A549 (cell line): Measurements from ENCODE around the gene ASIC2. TPM values are rescaled to one million over a fixed set of nuclear protein-coding genes. Genes with fewer than 3 reads are reported as not detected.

Source experiments
- ATAC-seq, 2 experiments: fragments of 200-7000 bp in 1 of 2; fragments of >200 bp in 1 of 2; cut with Nextera tagmentation in 1 of 2; cut with Tn5 transposase in 1 of 2; 3 replicates each; pipeline versions ENCODE4 v1.8.0 to v1.9.1; 2018 to 2020; ENCODE audit warnings: mild to moderate bottlenecking in 1 of 2, moderate library complexity in 1 of 2
- CTCF ChIA-PET: fragments of 300-600 bp; sonication (Branson Sonifier 250); formaldehyde crosslinking; extraction: SDS; loops from one replicate; lab custom pipeline; 2021; ENCODE audit warnings: antibody characterized with exemption, inconsistent platforms; lab: Yijun Ruan, JAX
- POLR2A ChIA-PET: fragments of 350-600 bp; formaldehyde crosslinking; extraction: SDS; loops from one replicate; lab custom pipeline; 2021; ENCODE audit warnings: antibody characterized with exemption, inconsistent platforms; lab: Yijun Ruan, JAX
- DNase-seq, 2 experiments: peaks; one replicate each; pipeline versions ENCODE4 v3.0.0 to v3.0.0-alpha.2; 2011 to 2016; ENCODE audit warnings: low read depth in 1 of 2, low spot score in 1 of 2
- FAIRE-seq: peaks from 2 replicates; lab custom pipeline; 2011; peaks lifted over from hg19 to GRCh38; lab: Jason Lieb, UNC
- H3K27ac ChIP-seq, 2 experiments: fragments of >200 bp; sonication (Bioruptor Twin); formaldehyde crosslinking; 3 replicates each; pipeline ENCODE4 v1.5.1; 2016 to 2017
- H3K4me1 ChIP-seq: fragments of >200 bp; sonication (Bioruptor Twin); formaldehyde crosslinking; 3 replicates; pipeline ENCODE4 v1.6.1; 2016
- H3K4me2 ChIP-seq: fragments of >200 bp; sonication (Bioruptor Twin); formaldehyde crosslinking; 3 replicates; pipeline ENCODE4 v1.6.1; 2016
- H3K4me3 ChIP-seq: fragments of >200 bp; sonication (Bioruptor Twin); formaldehyde crosslinking; 3 replicates; pipeline ENCODE4 v1.5.1; 2016
- H3K9me3 ChIP-seq: fragments of >200 bp; sonication (Bioruptor Twin); formaldehyde crosslinking; 3 replicates; pipeline ENCODE4 v1.6.1; 2016
- ATOH8 ChIP-seq: fragments of 250-450 bp; sonication (Bioruptor Pico); IDR thresholded peaks from 2 replicates; pipeline ENCODE4 v1.5.0; 2020; ENCODE audit warnings: low read depth, mild to moderate bottlenecking, moderate library complexity
- CHD2 ChIP-seq: fragments of 150-350 bp; IDR thresholded peaks from 2 replicates; pipeline ENCODE4 v1.6.1; 2014; ENCODE audit warnings: low read length; ENCODE audit not compliant: partially characterized antibody
- CHD4 ChIP-seq: fragments of 200-600 bp; sonication (generic); IDR thresholded peaks from 2 replicates; pipeline ENCODE4 v1.6.1; 2016; ENCODE audit warnings: antibody characterized with exemption, mild to moderate bottlenecking, borderline replicate concordance
- E2F6 ChIP-seq: IDR thresholded peaks from 2 replicates; pipeline ENCODE4 v1.6.1; 2012; ENCODE audit warnings: low read depth, borderline replicate concordance
- EHMT2 ChIP-seq: fragments of 200-600 bp; sonication (generic); IDR thresholded peaks from 2 replicates; pipeline ENCODE4 v1.6.1; 2016; ENCODE audit warnings: antibody characterized with exemption, low read depth, mild to moderate bottlenecking, moderate library complexity
- FOSB ChIP-seq: fragments of 250-450 bp; sonication (Bioruptor Pico); IDR thresholded peaks from 2 replicates; pipeline ENCODE4 v1.5.0; 2020; ENCODE audit warnings: mild to moderate bottlenecking, moderate library complexity
- FOSL2 ChIP-seq, 2 experiments: fragments of 450-650 bp in 1 of 2; fragments of >200 bp in 1 of 2; sonication (Bioruptor Twin) in 1 of 2; formaldehyde crosslinking; IDR thresholded peaks; 2 replicates each; pipeline versions ENCODE4 v1.5.0 to v1.6.1; 2016 to 2020; ENCODE audit warnings: mild to moderate bottlenecking in 1 of 2, moderate library complexity in 1 of 2
- FOXS1 ChIP-seq: fragments of 250-450 bp; sonication (Bioruptor Pico); IDR thresholded peaks from 2 replicates; pipeline ENCODE4 v1.5.0; 2020; ENCODE audit warnings: mild to moderate bottlenecking, moderate library complexity
- HDAC2 ChIP-seq: fragments of 200-600 bp; sonication (generic); IDR thresholded peaks from 2 replicates; pipeline ENCODE4 v1.6.1; 2016
- HEYL ChIP-seq: fragments of 250-450 bp; sonication (Bioruptor Pico); IDR thresholded peaks from 2 replicates; pipeline ENCODE4 v1.8.0; 2021; ENCODE audit warnings: mild to moderate bottlenecking, moderate library complexity
- HMGXB4 ChIP-seq: fragments of 250-450 bp; sonication (Bioruptor Pico); IDR thresholded peaks from 2 replicates; pipeline ENCODE4 v1.5.0; 2021; ENCODE audit warnings: mild to moderate bottlenecking, moderate library complexity, borderline replicate concordance
- HOXB5 ChIP-seq: fragments of 250-450 bp; sonication (Bioruptor Pico); IDR thresholded peaks from 2 replicates; pipeline ENCODE4 v1.5.0; 2020; ENCODE audit warnings: mild to moderate bottlenecking, moderate library complexity
- KDM1A ChIP-seq: fragments of 200-600 bp; sonication (generic); IDR thresholded peaks from 2 replicates; pipeline ENCODE4 v1.6.1; 2016; ENCODE audit warnings: low read depth, mild to moderate bottlenecking
- MAX ChIP-seq: IDR thresholded peaks from 2 replicates; pipeline ENCODE4 v1.6.1; 2012
- MAZ ChIP-seq: fragments of 150-350 bp; IDR thresholded peaks from 2 replicates; pipeline ENCODE4 v1.6.1; 2014; ENCODE audit warnings: antibody characterized with exemption, low read depth, low read length, borderline replicate concordance
- MYC ChIP-seq: IDR thresholded peaks from 2 replicates; pipeline ENCODE4 v1.6.1; 2012; ENCODE audit warnings: mild to moderate bottlenecking, inconsistent platforms, low read length, improper control_type of control experiment, borderline replicate concordance
- NFE2L2 ChIP-seq: fragments of 150-350 bp; conservative IDR thresholded peaks from 2 replicates; pipeline ENCODE4 v1.6.1; 2014; ENCODE audit warnings: low read length
- PHF8 ChIP-seq: fragments of 200-600 bp; sonication (generic); IDR thresholded peaks from 2 replicates; pipeline ENCODE4 v1.6.1; 2016; ENCODE audit warnings: low read depth, mild to moderate bottlenecking, antibody characterized with exemption, moderate library complexity, borderline replicate concordance
- POLR2A ChIP-seq: IDR thresholded peaks from 2 replicates; pipeline ENCODE4 v1.6.1; 2012; ENCODE audit warnings: mild to moderate bottlenecking, low read length
- POLR2AphosphoS2 ChIP-seq: conservative IDR thresholded peaks from 2 replicates; pipeline ENCODE4 v1.6.1; 2012; ENCODE audit warnings: low read length, improper control_type of control experiment, inconsistent platforms
- RARB ChIP-seq: fragments of 250-450 bp; sonication (Bioruptor Pico); IDR thresholded peaks from 2 replicates; pipeline ENCODE4 v1.8.0; 2021; ENCODE audit warnings: mild to moderate bottlenecking, moderate library complexity
- RCOR1 ChIP-seq: fragments of 150-350 bp; IDR thresholded peaks from 2 replicates; pipeline ENCODE4 v1.6.1; 2014; ENCODE audit warnings: antibody characterized with exemption, low read length, low read depth
- SMC3 ChIP-seq: fragments of >200 bp; sonication (Bioruptor Twin); formaldehyde crosslinking; IDR thresholded peaks from 3 replicates; pipeline ENCODE4 v1.6.1; 2018; ENCODE audit warnings: inconsistent platforms
- SREBF2 ChIP-seq: fragments of 450-650 bp; IDR thresholded peaks from 2 replicates; pipeline ENCODE4 v1.6.1; 2014; ENCODE audit warnings: mild to moderate bottlenecking, moderate library complexity
- TFCP2L1 ChIP-seq: fragments of 250-450 bp; sonication (Bioruptor Pico); IDR thresholded peaks from 2 replicates; pipeline ENCODE4 v1.5.0; 2021; ENCODE audit warnings: mild to moderate bottlenecking
- TP53 ChIP-seq: fragments of 250-450 bp; sonication (Bioruptor Pico); IDR thresholded peaks from 2 replicates; pipeline ENCODE4 v1.5.0; 2021; ENCODE audit warnings: mild to moderate bottlenecking, moderate library complexity
- ZFP36 ChIP-seq: fragments of 450-650 bp; IDR thresholded peaks from 2 replicates; pipeline ENCODE4 v1.6.1; 2014; ENCODE audit warnings: borderline replicate concordance; ENCODE audit not compliant: partially characterized antibody
- ZNF302 ChIP-seq: fragments of 250-450 bp; sonication (Bioruptor Pico); IDR thresholded peaks from 2 replicates; pipeline ENCODE4 v1.9.0; 2021; ENCODE audit warnings: inconsistent platforms, mild to moderate bottlenecking, moderate library complexity
- ZSCAN20 ChIP-seq: fragments of 250-450 bp; sonication (Bioruptor Pico); IDR thresholded peaks from 2 replicates; pipeline ENCODE4 v1.8.0; 2022; ENCODE audit warnings: mild to moderate bottlenecking, moderate library complexity
- WGBS: methylation state at CpG from one replicate; pipeline ENCODE4 v1.1.6; 2017; ENCODE audit errors: missing lambda C conversion rate; 5-methylcytosine and 5-hydroxymethylcytosine counted together
- polyA plus RNA-seq, 4 experiments: library from polyadenylated mRNA; depleted of rRNA in 3 of 4; stranded (reverse); fragments of >200 nt; fragmentation: RNase III in 1 of 4; extraction: RNeasy Plus Mini Kit Qiagen cat#74134 plus additional on column Dnase treatment in 1 of 4; gene quantifications; 2 replicates in 3 of 4; 3 replicates in 1 of 4; pipeline ENCODE4 v1.2.3, GENCODE V29; 2011 to 2017

ASIC2 gene
- polyA plus RNA-seq, 2 of the 4 experiments (the other 2 are of a cell fraction), result 1.5 to 1.9 TPM

- no peak for TF ChIP-seq HMGXB4
- TF ChIP-seq ATOH8, result no peak
- TF ChIP-seq POLR2AphosphoS2, result no peak
- no peak for TF ChIP-seq E2F6
- TF ChIP-seq RCOR1, result no peak
- no peak for TF ChIP-seq EHMT2
- TF ChIP-seq MAX, result no peak
- no peak for TF ChIP-seq ZNF302
- TF ChIP-seq MYC, result no peak
- TF ChIP-seq CHD4, result no peak
- TF ChIP-seq HOXB5 (CRISPR knock-in tag), result no peak
- no peak for TF ChIP-seq FOSB
- no peak for TF ChIP-seq ZSCAN20 (CRISPR knock-in tag)
- no peak for TF ChIP-seq CHD2
- no peak for TF ChIP-seq RARB (CRISPR knock-in tag)
- TF ChIP-seq SMC3, result no peak
- TF ChIP-seq MAZ, result no peak
- TF ChIP-seq HDAC2, result no peak
- TF ChIP-seq, all 56 proteins: peak for 0
- DNase-seq (no peak), FAIRE-seq (no peak), ATAC-seq (no peak)
- WGBS, result 48% methylated on average over 4 of the region's 4 CpGs
- ChIA-PET CTCF (interaction anchor here (0.7 kb wide), 1 partner anchor 97 kb away, joined by 3 read pairs; no protein-coding TSS in a partner anchor), POLR2A (no interaction called here)
- Histone ChIP-seq H3K27ac (no peak overlapping the region), H3K9me3 (no peaks in the 10 kb centered on the region), H3K4me1 (no peaks in the 10 kb centered on the region), H3K4me2 (no peak overlapping the region), H3K4me3 (no peak overlapping the region)
Measured at GRCh38 chr17:33096161-33096560, 196.9 kb downstream of the ASIC2 start.

GRCh38 chr17:33091271-33091670, 201.8 kb downstream of the ASIC2 start:
- FAIRE-seq (no peak), DNase-seq (no peak), ATAC-seq (no peak; a peak in 1 of 6 replicates)
- 35% methylated on average over 5 of the region's 5 CpGs for WGBS
- CTCF ChIA-PET, result interaction anchor here (1.0 kb wide), 1 partner anchor 202 kb away, joined by 4 read pairs; the partner anchor contains the start of gene ASIC2
- H3K4me1 ChIP-seq, result peaks cover 11% of the 10 kb centered on the region
- no peak overlapping the region for H3K4me2 ChIP-seq
- no peak overlapping the region for H3K4me3 ChIP-seq
- TF ChIP-seq NFE2L2, result no peak
- TF ChIP-seq FOXS1 (CRISPR knock-in tag), result no peak
- no peak for TF ChIP-seq SREBF2
- no peak for TF ChIP-seq FOSL2 (IDR thresholded peaks at IDR 0.05)
- no peak for TF ChIP-seq FOSL2 (CRISPR knock-in tag; IDR thresholded peaks at IDR 0.05)
- TF ChIP-seq POLR2A, result no peak
- no peak for TF ChIP-seq HEYL (CRISPR knock-in tag)
- TF ChIP-seq TP53 (CRISPR knock-in tag), result no peak
- TF ChIP-seq KDM1A, result no peak
- TF ChIP-seq PHF8, result no peak
- TF ChIP-seq ZFP36, result no peak
- TF ChIP-seq TFCP2L1, result no peak
- TF ChIP-seq, all 56 proteins: peak for 0
- no peak overlapping the region for H3K27ac ChIP-seq
- POLR2A ChIA-PET, result no interaction called here
- no peaks in the 10 kb centered on the region for H3K9me3 ChIP-seq
